Hair follicle dermal papilla cell (primary cell): ENCODE data around the gene SPDYE1. TPM values are rescaled to one million over a fixed set of nuclear protein-coding genes. Genes with fewer than 3 reads are reported as not detected.

Experiments
- total RNA-seq: library from RNA; depleted of rRNA; stranded (reverse); fragments of >200 nt; gene quantifications from 2 replicates; pipeline ENCODE4 v1.2.3, GENCODE V29; 2012

SPDYE1 gene
- total RNA-seq: under 0.01 TPM in 1 of 2 replicates, not detected in the other

GRCh38 chr7:43997532-43997931 lies at the start of gene SPDYE1:
TSS of gene SPDYE1 (plus strand) at chr7:43997897. CDS start at chr7:43999950, 2,053 bp downstream.

GRCh38 chr7:44044315-44045225 lies 46.9 kb downstream of the SPDYE1 start, which contains the start of gene DBNL:
TSS of gene DBNL (plus strand) at chr7:44044702. CDS start at chr7:44044738, 36 bp downstream.

Other genes with a start within 250 kb of the SPDYE1 start
- gene BLVRA, start 239.2 kb upstream of the SPDYE1 start, total RNA-seq: 17.2 and 27.6 TPM in 2 replicates
- gene MRPS24, start 128.4 kb upstream of the SPDYE1 start, total RNA-seq: 80.2 and 90.2 TPM in 2 replicates
- 37.2 and 42.8 TPM in 2 replicates for gene URGCP, start 91.3 kb upstream of the SPDYE1 start, total RNA-seq
- gene UBE2D4, start 71.5 kb upstream of the SPDYE1 start, total RNA-seq: 18.8 and 22.6 TPM in 2 replicates
- gene DBNL, start 46.8 kb downstream of the SPDYE1 start, total RNA-seq: 144 and 156 TPM in 2 replicates
- gene PGAM2, start 67.7 kb downstream of the SPDYE1 start, total RNA-seq: 0.24 and 0.32 TPM in 2 replicates
- gene POLM, start 84.6 kb downstream of the SPDYE1 start, total RNA-seq: 27.0 and 28.9 TPM in 2 replicates
- 272 and 309 TPM in 2 replicates for gene AEBP1, start 106.4 kb downstream of the SPDYE1 start, total RNA-seq
- gene POLD2, start 125.7 kb downstream of the SPDYE1 start, total RNA-seq: 77.7 and 97.1 TPM in 2 replicates
- gene MYL7, start 143.4 kb downstream of the SPDYE1 start, total RNA-seq: not detected in 2 replicates
- gene GCK, start 191.5 kb downstream of the SPDYE1 start, total RNA-seq: 0.36 and 1.1 TPM in 2 replicates
- gene YKT6, start 203.1 kb downstream of the SPDYE1 start, total RNA-seq: 117 and 121 TPM in 2 replicates